ENCODE results near the gene ITIH5.

Gene ITIH5

GRCh38 chr10:7559386-7559785 is 107.4 kb downstream of the ITIH5 start:
- H3K9me3 ChIP-seq = no peaks in the 10 kb centered on the region
- H3K4me3 ChIP-seq (ENCODE audit: low read depth, low read length) = no peak overlapping the region
- no peaks in the 10 kb centered on the region for H3K4me1 ChIP-seq
- H3K36me3 ChIP-seq = no peaks in the 10 kb centered on the region
- no peak for DNase-seq
- no peak for TF ChIP-seq CTCF (IDR thresholded peaks at IDR 0.05; ENCODE audit: low read depth, low read length)
- H3K27me3 ChIP-seq = peaks cover 24% of the 10 kb centered on the region

- Histone ChIP-seq H3K4me3 (ENCODE audit: low read depth, low read length) (no peak overlapping the region), H3K4me1 (no peaks in the 10 kb centered on the region), H3K27me3 (peaks cover 24% of the 10 kb centered on the region), H3K36me3 (no peaks in the 10 kb centered on the region), H3K9me3 (no peaks in the 10 kb centered on the region)
- DNase-seq = no peak
- no peak for TF ChIP-seq CTCF (IDR thresholded peaks at IDR 0.05; ENCODE audit: low read depth, low read length)
Measured at GRCh38 chr10:7558036-7558435, 108.7 kb downstream of the ITIH5 start.

- Histone ChIP-seq H3K36me3 (no peaks in the 10 kb centered on the region), H3K27me3 (peaks cover 1% of the 10 kb centered on the region; the same call in 1 of the 2 replicates), H3K9me3 (no peaks in the 10 kb centered on the region), H3K4me1 (no peaks in the 10 kb centered on the region), H3K4me3 (ENCODE audit: low read depth, low read length) (no peak overlapping the region)
- DNase-seq = no peak
- no peak for TF ChIP-seq CTCF (IDR thresholded peaks at IDR 0.05; ENCODE audit: low read depth, low read length)
Measured at GRCh38 chr10:7553531-7553930, 113.2 kb downstream of the ITIH5 start.

GRCh38 chr10:7551950-7552716 is 114.6 kb downstream of the ITIH5 start:
- Histone ChIP-seq H3K4me1 (no peaks in the 10 kb centered on the region), H3K9me3 (no peaks in the 10 kb centered on the region), H3K36me3 (no peaks in the 10 kb centered on the region), H3K4me3 (ENCODE audit: low read depth, low read length) (no peak overlapping the region), H3K27me3 (no peaks in the 10 kb centered on the region)
- no peak for TF ChIP-seq CTCF (IDR thresholded peaks at IDR 0.05; ENCODE audit: low read depth, low read length)
- no peak for DNase-seq

- no peaks in the 10 kb centered on the region for H3K36me3 ChIP-seq
- H3K4me3 ChIP-seq (ENCODE audit: low read depth, low read length) = no peak overlapping the region
- no peak for TF ChIP-seq CTCF (IDR thresholded peaks at IDR 0.05; ENCODE audit: low read depth, low read length)
Measured at GRCh38 chr10:7551289-7551688, 115.5 kb downstream of the ITIH5 start.

GRCh38 chr10:7550013-7550412 is 116.8 kb downstream of the ITIH5 start:
- Histone ChIP-seq H3K27me3 (no peaks in the 10 kb centered on the region), H3K9me3 (no peaks in the 10 kb centered on the region), H3K36me3 (no peaks in the 10 kb centered on the region), H3K4me1 (no peaks in the 10 kb centered on the region), H3K4me3 (ENCODE audit: low read depth, low read length) (no peak overlapping the region)
- DNase-seq = no peak
- no peak for TF ChIP-seq CTCF (IDR thresholded peaks at IDR 0.05; ENCODE audit: low read depth, low read length)

More at GRCh38 chr10:7551289-7551688, 115.5 kb downstream of the ITIH5 start:
- no peaks in the 10 kb centered on the region for H3K9me3 ChIP-seq
- no peak for DNase-seq
- H3K4me1 ChIP-seq = no peaks in the 10 kb centered on the region
- no peaks in the 10 kb centered on the region for H3K27me3 ChIP-seq
